ENCODE results near the gene ATOH8.

GRCh38 chr2:85797921-85798320 is 44.1 kb downstream of the ATOH8 start:
- TF ChIP-seq EZH2 (IDR thresholded peaks at IDR 0.05) (no peak), POLR2AphosphoS5 (IDR thresholded peaks at IDR 0.05; ENCODE audit: borderline replicate concordance, low read depth, low read length) (no peak)

Measured in SK-N-MC (cell line).